ENCODE data around the gene XYLT1. TPM values are rescaled to one million over a fixed set of nuclear protein-coding genes. Genes with fewer than 3 reads are reported as not detected.

The XYLT1 gene
- total and polyA plus RNA-seq, 2 of the 13 experiments (the other 11 are each of a cell fraction or from before 2014, with no cell fraction given): not detected

GRCh38 chr16:17260276-17260849 is 210.4 kb downstream of the XYLT1 start:
- no peak for TF ChIP-seq DR1 (CRISPR knock-in tag; IDR thresholded peaks at IDR 0.05)
- 0 out of 2 replicates have a peak, but pooled peaks have one; percentile 11 for TF ChIP-seq ZBTB40 (IDR thresholded peaks at IDR 0.05)
- peak; percentile 90 for TF ChIP-seq ZBTB40 (CRISPR knock-in tag; IDR thresholded peaks at IDR 0.05)
- TF ChIP-seq SUZ12 (IDR thresholded peaks at IDR 0.05; ENCODE audit: low read depth, low read length): no peak
- TF ChIP-seq, protein P1, sequence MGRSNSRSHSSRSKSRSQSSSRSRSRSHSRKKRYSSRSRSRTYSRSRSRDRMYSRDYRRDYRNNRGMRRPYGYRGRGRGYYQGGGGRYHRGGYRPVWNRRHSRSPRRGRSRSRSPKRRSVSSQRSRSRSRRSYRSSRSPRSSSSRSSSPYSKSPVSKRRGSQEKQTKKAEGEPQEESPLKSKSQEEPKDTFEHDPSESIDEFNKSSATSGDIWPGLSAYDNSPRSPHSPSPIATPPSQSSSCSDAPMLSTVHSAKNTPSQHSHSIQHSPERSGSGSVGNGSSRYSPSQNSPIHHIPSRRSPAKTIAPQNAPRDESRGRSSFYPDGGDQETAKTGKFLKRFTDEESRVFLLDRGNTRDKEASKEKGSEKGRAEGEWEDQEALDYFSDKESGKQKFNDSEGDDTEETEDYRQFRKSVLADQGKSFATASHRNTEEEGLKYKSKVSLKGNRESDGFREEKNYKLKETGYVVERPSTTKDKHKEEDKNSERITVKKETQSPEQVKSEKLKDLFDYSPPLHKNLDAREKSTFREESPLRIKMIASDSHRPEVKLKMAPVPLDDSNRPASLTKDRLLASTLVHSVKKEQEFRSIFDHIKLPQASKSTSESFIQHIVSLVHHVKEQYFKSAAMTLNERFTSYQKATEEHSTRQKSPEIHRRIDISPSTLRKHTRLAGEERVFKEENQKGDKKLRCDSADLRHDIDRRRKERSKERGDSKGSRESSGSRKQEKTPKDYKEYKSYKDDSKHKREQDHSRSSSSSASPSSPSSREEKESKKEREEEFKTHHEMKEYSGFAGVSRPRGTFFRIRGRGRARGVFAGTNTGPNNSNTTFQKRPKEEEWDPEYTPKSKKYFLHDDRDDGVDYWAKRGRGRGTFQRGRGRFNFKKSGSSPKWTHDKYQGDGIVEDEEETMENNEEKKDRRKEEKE (IDR thresholded peaks at IDR 0.05): no peak
- H3K4me3 ChIP-seq (replicated peaks in 1 of 3; ENCODE audit: insufficient read depth in 1 of 3, low read depth in 2 of 3, low read length in 3 of 3): no peak overlapping the region
- no peak overlapping the region for H3K9ac ChIP-seq (ENCODE audit: insufficient read depth, low read depth, low read length)
- POLR2A ChIA-PET: no interaction called here
- no TSS peak for BruUV-seq (replicated peaks)
- DNase-seq (ENCODE audit: low spot score): no peak
- H3K27me3 ChIP-seq (ENCODE audit: control insufficient read depth in 1 of 2, insufficient read depth in 2 of 2, low read length in 2 of 2): peaks cover 3 to 11% of the 10 kb centered on the region in 2 experiments; a peak in 3 of 5 replicates
- H3K4me1 ChIP-seq (ENCODE audit: insufficient read depth, low read length): no peaks in the 10 kb centered on the region
- WGBS (ENCODE audit: low lambda C conversion rate): 16% methylated on average over 5 of the region's 5 CpGs
- ATAC-seq: no peak
- H4K20me1 ChIP-seq (ENCODE audit: insufficient read depth, low read length): no peaks in the 10 kb centered on the region
- no peak overlapping the region for H2AFZ ChIP-seq (ENCODE audit: low read length)
- no peaks in the 10 kb centered on the region for H3K36me3 ChIP-seq (replicated peaks in 1 of 2; ENCODE audit: control insufficient read depth in 1 of 2, insufficient read depth in 2 of 2, low read length in 2 of 2)
- in situ Hi-C loops (cut with HindIII; ENCODE audit: extremely low pct_ligation_motif_present, low pct_unique_long_range_greater_than_20kb) (no loop called here), intact Hi-C loops (cut with micrococcal nuclease; ENCODE audit: unreplicated experiment) (no loop called here)
- CTCF ChIA-PET (ENCODE audit: low intra/inter-chr PET ratio, low total read pairs): no interaction called here
- no peak overlapping the region for H3K4me2 ChIP-seq (ENCODE audit: low read depth, low read length)
- no peak for FAIRE-seq
- no peaks in the 10 kb centered on the region for H3K79me2 ChIP-seq (ENCODE audit: insufficient read depth, low read length)
- H3K9me3 ChIP-seq (ENCODE audit: low read length): no peaks in the 10 kb centered on the region
- H3K27ac ChIP-seq (ENCODE audit: extremely low read length, insufficient read depth, low read length): no peak overlapping the region

Measured in HepG2 (cell line).